ENCODE measurements around the gene EDC3.
"Not testable (repeated sequence)": the region's sequence is repeated elsewhere in the genome, so short reads cannot be mapped to it uniquely, and the experiment has no call there.

EDC3 gene

GRCh38 chr15:74598126-74598842 lies 97.5 kb downstream of the EDC3 start:
- peak overlapping the region; percentile 33; the same call in 1 of the 2 replicates for H3K4me2 ChIP-seq
- no peaks in the 10 kb centered on the region for H3K36me3 ChIP-seq (ENCODE audit: insufficient read depth)
- peak overlapping the region; percentile 18; the same call in 1 of the 2 replicates for H3K27ac ChIP-seq
- no peaks in the 10 kb centered on the region for H4K20me1 ChIP-seq (ENCODE audit: insufficient read depth)
- no peaks in the 10 kb centered on the region for H3K4me1 ChIP-seq (ENCODE audit: low read depth, poor library complexity, severe bottlenecking)
- no peak for TF ChIP-seq CTCF (conservative IDR thresholded peaks at IDR 0.05; ENCODE audit: low read depth, low read length)
- peak overlapping the region; percentile 51; the same call in 1 of the 2 replicates for H3K9ac ChIP-seq
- H3K4me3 ChIP-seq (IDR thresholded peaks at IDR 0.05; ENCODE audit: insufficient read depth, low read depth, low read length) = no peak overlapping the region
- H2AFZ ChIP-seq (ENCODE audit: low read depth) = no peak overlapping the region
- H3K27me3 ChIP-seq (ENCODE audit: insufficient read depth, low read depth) = no peaks in the 10 kb centered on the region
- H3K79me2 ChIP-seq (ENCODE audit: insufficient read depth, low read depth) = no peaks in the 10 kb centered on the region

GRCh38 chr15:74597146-74597705 lies 98.6 kb downstream of the EDC3 start:
- not testable (repeated sequence) for H3K9ac ChIP-seq; H3K4me2 ChIP-seq; H3K79me2 ChIP-seq (ENCODE audit: insufficient read depth, low read depth); H2AFZ ChIP-seq (ENCODE audit: low read depth); H3K4me1 ChIP-seq (ENCODE audit: low read depth, poor library complexity, severe bottlenecking); H3K27ac ChIP-seq; H3K36me3 ChIP-seq (ENCODE audit: insufficient read depth); H3K4me3 ChIP-seq (IDR thresholded peaks at IDR 0.05; ENCODE audit: insufficient read depth, low read depth, low read length); H4K20me1 ChIP-seq (ENCODE audit: insufficient read depth); H3K27me3 ChIP-seq (ENCODE audit: insufficient read depth, low read depth)

- H3K4me1 ChIP-seq (ENCODE audit: low read depth, poor library complexity, severe bottlenecking); H3K27me3 ChIP-seq (ENCODE audit: insufficient read depth, low read depth); H3K36me3 ChIP-seq (ENCODE audit: insufficient read depth): not testable (repeated sequence)
Measured at GRCh38 chr15:74596736-74597135, 99.1 kb downstream of the EDC3 start.

GRCh38 chr15:74595271-74595670 lies 100.6 kb downstream of the EDC3 start:
- no peaks in the 10 kb centered on the region for H3K27me3 ChIP-seq (ENCODE audit: insufficient read depth, low read depth)
- no peak overlapping the region for H2AFZ ChIP-seq (ENCODE audit: low read depth)
- no peaks in the 10 kb centered on the region for H3K79me2 ChIP-seq (ENCODE audit: insufficient read depth, low read depth)
- H3K4me1 ChIP-seq (ENCODE audit: low read depth, poor library complexity, severe bottlenecking) = no peaks in the 10 kb centered on the region
- H3K27ac ChIP-seq = no peak overlapping the region
- no peak overlapping the region for H3K9ac ChIP-seq
- no peaks in the 10 kb centered on the region; the same call in none of the 2 replicates for H3K36me3 ChIP-seq (ENCODE audit: insufficient read depth)
- no peaks in the 10 kb centered on the region for H4K20me1 ChIP-seq (ENCODE audit: insufficient read depth)
- no peak overlapping the region for H3K4me2 ChIP-seq
- no peak for TF ChIP-seq CTCF (conservative IDR thresholded peaks at IDR 0.05; ENCODE audit: low read depth, low read length)
- no peak overlapping the region for H3K4me3 ChIP-seq (IDR thresholded peaks at IDR 0.05; ENCODE audit: insufficient read depth, low read depth, low read length)

More at GRCh38 chr15:74596736-74597135, 99.1 kb downstream of the EDC3 start:
- H3K4me2 ChIP-seq; H3K9ac ChIP-seq; H3K4me3 ChIP-seq (IDR thresholded peaks at IDR 0.05; ENCODE audit: insufficient read depth, low read depth, low read length); H4K20me1 ChIP-seq (ENCODE audit: insufficient read depth); H3K27ac ChIP-seq; H2AFZ ChIP-seq (ENCODE audit: low read depth); H3K79me2 ChIP-seq (ENCODE audit: insufficient read depth, low read depth): not testable (repeated sequence)

- H4K20me1 ChIP-seq (ENCODE audit: insufficient read depth) = no peaks in the 10 kb centered on the region
- no peaks in the 10 kb centered on the region for H3K27me3 ChIP-seq (ENCODE audit: insufficient read depth, low read depth)
- H3K4me1 ChIP-seq (ENCODE audit: low read depth, poor library complexity, severe bottlenecking) = no peaks in the 10 kb centered on the region
- no peaks in the 10 kb centered on the region for H3K79me2 ChIP-seq (ENCODE audit: insufficient read depth, low read depth)
- H3K9ac ChIP-seq = no peak overlapping the region
- no peak for TF ChIP-seq CTCF (conservative IDR thresholded peaks at IDR 0.05; ENCODE audit: low read depth, low read length)
- no peak overlapping the region for H3K4me3 ChIP-seq (IDR thresholded peaks at IDR 0.05; ENCODE audit: insufficient read depth, low read depth, low read length)
- no peaks in the 10 kb centered on the region; the same call in none of the 2 replicates for H3K36me3 ChIP-seq (ENCODE audit: insufficient read depth)
- H2AFZ ChIP-seq (ENCODE audit: low read depth) = no peak overlapping the region
- H3K27ac ChIP-seq = no peak overlapping the region
- no peak overlapping the region for H3K4me2 ChIP-seq
Measured at GRCh38 chr15:74594455-74594854, 101.4 kb downstream of the EDC3 start.

All from KMS-11 (cell line).